ENCODE data around the gene CYB5D1.
"Not testable (repeated sequence)": the region's sequence is repeated elsewhere in the genome, so short reads cannot be mapped to it uniquely, and the experiment has no call there.

CYB5D1 gene

GRCh38 chr17:7857713-7858521 lies at the start of gene CYB5D1:
Gene CYB5D1, plus strand, starts transcription at chr17:7858003. Its CDS starts 132 bp downstream, at chr17:7858135.
- DNase-seq (ENCODE audit: low spot score) = peak; percentile 97

GRCh38 chr17:7809086-7809790 lies 48.6 kb upstream of the CYB5D1 start:
- DNase-seq (ENCODE audit: low spot score) = no peak

DNA sequence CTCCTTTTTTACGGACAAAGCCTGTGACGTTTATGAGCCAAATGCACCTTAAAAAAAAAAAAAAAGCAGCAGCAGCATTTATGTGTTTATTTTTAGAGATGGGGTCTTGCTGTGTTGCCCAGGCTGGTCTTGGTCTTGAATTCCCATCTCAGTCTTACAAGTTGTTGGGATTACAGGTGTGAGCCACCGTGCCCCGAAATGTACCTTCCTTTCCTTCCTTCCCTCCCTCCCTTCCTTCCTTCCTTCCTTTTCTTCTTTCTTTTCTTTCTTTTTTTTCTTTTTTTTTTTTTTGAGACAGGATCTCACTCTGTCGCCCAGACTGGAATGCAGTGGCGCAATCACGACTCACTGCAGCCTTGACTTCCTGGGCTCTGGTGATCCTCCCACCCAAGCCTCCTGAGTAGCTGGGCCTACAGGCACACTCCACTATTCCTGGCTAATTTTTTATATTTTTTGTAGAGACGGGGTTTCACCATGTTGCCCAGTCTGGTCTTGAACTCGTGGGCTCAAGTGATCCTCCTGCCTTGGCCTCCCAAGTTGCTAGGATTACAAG lies 47.9 kb upstream of the CYB5D1 start:
- DNase-seq (ENCODE audit: low spot score) = not testable (repeated sequence)

DNA sequence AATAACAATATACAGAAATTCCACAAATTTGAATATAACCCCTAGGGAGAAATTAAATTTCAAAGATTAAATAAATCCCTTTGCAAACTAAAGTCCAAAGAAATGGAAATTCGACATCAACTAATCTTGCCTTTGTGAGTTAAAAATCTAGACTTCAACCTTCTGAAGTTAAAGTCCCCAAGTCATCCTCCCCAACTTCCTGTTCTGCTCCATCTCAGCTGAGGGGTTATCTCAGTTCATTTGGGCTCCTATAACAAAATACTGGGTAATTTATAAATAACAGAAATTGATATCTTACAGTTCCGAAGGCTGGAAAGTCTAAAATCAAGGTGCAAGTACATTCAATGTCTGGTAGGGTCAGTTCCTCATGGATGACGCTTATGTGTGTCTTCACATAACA lies 46.6 kb upstream of the CYB5D1 start:
- no peak for DNase-seq (ENCODE audit: low spot score)

DNA sequence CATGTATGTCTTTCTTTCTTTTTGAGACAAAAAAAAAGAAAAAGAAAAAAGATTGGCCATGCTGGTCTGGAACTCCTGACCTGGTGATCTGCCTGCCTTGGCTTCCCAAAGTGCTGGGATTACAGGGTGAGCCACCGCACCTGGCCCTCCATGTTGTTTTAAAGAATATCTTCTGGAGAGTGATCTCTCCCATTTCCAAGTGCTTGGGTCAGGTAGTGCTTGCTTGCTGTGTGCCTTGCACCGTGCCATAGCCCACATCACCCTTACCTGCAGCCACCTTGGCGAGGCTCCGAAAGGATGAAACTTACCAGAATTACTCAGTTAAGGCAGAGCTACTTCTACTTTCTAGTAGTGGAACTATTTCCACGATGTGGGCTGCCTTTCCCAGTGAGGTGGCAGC lies 42.8 kb upstream of the CYB5D1 start:
- DNase-seq (ENCODE audit: low spot score) = no peak

DNA sequence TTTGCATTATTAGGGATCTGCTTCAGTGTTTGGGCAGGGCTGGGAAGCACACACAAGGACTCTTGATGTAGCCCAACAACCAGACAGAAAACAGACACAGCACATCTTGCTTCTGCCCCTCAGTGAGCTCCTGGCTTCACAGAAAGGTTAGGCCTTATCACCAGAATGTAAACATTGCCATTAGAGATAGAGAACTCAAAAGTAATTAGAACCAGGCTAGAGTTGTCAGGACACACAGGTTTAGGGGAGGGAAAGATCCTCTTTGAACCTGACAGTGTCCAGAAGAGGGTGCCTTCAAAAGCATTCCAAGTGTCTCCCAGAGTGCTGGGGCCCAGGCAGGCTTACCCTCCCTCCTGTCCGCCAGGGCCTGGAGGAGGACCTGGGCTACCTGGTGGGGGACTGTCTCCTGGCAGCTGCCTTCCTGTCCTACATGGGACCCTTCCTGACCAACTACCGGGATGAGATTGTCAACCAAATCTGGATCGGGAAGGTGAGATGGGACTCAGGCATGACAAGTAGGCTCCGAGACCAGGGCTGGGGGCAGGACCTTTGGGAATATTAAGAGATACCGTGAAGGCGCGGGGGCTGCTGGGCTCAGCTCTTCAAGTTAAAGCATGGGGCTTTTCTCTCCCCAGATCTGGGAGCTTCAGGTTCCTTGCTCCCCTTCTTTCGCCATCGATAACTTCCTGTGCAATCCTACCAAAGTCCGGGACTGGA lies 40.7 kb upstream of the CYB5D1 start:
- no peak for DNase-seq (ENCODE audit: low spot score)

GRCh38 chr17:7817643-7817964 lies 40.2 kb upstream of the CYB5D1 start:
- no peak for DNase-seq (ENCODE audit: low spot score)

- DNase-seq (ENCODE audit: low spot score) = no peak
These were observed 39.8 kb upstream of the CYB5D1 start for GRCh38 chr17:7818026-7818425.

GRCh38 chr17:7818746-7819645 lies 38.8 kb upstream of the CYB5D1 start:
- no peak for DNase-seq (ENCODE audit: low spot score)

DNA sequence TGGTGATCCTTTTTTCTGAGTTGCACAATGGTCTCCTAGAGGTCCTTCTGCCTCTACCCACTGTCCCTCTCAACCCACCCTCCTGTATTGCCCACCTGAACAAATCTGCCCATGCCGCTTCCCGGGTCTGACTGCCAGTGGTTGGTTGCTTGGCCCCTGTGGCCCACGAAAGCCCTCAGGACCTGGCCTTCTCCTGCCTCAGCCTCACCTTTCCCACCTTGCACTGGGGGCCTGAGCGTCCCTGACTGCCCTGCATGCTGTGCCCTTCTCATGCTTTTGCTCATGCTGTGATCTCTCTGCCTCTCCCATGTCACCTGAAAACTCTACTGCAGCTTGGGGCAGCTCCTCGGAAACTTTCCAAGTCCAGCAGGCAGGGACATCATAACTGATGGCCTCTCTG lies 37.6 kb upstream of the CYB5D1 start:
- no peak for DNase-seq (ENCODE audit: low spot score)

- DNase-seq (ENCODE audit: low spot score) = no peak
These were observed 35.7 kb upstream of the CYB5D1 start for GRCh38 chr17:7822126-7822525.

- no peak for DNase-seq (ENCODE audit: low spot score)
These were observed 34.2 kb upstream of the CYB5D1 start for GRCh38 chr17:7823581-7824001.

- DNase-seq (ENCODE audit: low spot score) = peak; percentile 72
These were observed 33.5 kb upstream of the CYB5D1 start for GRCh38 chr17:7824021-7824924.

DNA sequence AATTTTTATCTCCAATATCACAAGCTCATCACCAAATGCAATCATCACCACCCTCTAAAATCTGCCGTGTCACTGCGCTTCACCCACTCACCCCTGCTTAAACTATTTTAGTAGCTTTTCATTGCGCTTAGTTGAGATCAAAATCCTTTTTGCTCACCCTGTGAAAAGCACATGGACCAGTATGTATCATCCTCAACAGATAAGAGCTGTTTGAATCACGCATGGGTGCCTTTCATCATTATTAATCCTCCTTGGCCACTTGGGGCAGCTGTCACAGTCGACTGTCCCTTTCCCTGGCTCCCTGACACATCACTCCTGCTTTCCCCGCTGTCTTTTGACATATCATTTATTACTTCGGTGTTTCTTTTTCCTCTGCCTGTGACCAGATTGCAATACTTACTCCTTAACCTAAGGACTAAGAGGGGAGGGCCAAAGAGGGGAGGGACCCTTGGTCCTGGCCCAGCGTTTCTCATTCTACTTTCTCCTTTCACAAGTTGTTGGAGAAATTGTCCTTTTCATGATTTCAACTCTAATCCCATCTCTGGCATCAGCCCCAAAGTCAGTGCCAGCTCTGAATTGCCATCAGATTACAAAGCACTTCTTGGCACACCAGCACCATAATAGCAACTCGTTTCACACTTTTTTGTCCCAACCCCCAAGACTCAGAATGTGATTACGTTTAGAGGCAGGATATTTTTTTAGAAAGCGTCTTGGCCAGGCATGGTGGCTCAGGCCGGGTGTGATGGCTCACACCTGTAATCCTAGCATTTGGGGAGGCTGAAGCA lies 32.4 kb upstream of the CYB5D1 start:
- DNase-seq (ENCODE audit: low spot score) = peak; percentile 79

GRCh38 chr17:7830616-7831015 lies 27.2 kb upstream of the CYB5D1 start:
- DNase-seq (ENCODE audit: low spot score) = no peak

- no peak for DNase-seq (ENCODE audit: low spot score)
These were observed 26.6 kb upstream of the CYB5D1 start for GRCh38 chr17:7831233-7831632.

DNA sequence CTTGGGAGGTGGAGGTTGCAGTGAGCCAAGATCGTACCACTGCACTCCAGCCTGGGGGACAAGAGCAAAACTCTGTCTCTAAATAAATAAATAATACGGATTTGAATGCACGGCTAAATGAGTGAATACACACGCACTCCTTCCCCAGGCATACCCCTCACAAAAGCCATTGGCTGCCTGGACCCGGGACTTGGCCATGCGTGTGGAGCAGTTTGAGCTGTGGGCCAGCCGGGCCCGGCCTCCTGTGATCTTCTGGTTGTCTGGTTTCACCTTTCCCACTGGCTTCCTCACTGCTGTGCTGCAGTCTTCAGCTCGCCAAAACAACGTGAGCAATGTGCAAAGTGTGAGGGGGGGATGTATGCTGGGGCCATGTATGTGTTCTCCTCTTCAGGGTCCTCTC lies 25.4 kb upstream of the CYB5D1 start:
- no peak for DNase-seq (ENCODE audit: low spot score)

DNA sequence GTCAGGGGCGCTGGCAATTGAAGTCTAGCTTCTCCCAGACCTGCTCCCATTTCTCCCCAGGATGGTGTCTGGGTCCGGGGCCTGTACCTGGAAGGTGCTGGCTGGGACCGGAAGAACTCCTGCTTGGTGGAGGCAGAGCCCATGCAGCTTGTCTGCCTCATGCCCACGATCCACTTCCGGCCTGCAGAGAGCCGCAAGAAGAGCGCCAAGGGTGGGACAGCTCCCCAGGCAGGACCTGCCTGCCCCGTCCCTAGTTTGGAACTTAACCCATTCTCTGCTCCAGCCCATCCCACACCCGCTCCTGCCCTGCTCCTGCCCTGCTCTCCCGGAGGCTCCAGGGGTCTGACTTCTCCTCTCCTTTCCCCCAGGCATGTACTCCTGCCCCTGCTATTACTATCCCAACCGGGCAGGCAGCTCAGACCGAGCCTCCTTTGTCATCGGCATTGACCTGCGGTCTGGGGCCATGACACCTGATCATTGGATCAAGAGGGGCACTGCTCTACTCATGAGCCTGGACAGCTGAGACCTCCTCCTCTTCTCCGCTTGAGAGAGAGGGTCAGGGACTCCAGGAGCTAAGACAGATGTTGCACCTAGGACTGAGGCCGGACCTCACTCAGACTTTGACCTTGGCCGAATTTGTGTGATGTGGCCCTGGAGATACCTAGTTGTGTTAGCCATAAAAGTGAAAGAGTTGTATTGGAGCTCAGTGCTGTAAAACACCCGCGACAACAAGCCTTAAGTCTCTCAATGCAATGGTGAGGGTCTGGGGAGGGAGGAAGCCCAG lies 24.6 kb upstream of the CYB5D1 start:
- no peak for DNase-seq (ENCODE audit: low spot score)

Data from cerebellar cortex (tissue), 1 donor.